Activated CD4-positive, alpha-beta T cell treated with anti-CD3 and anti-CD28 coated beads, Interleukin-2, amount 10 ng/mL, durations not matched to agents 24 days and 14 days (primary cell): Measurements from ENCODE around the gene PDPR. TPM values are rescaled to one million over a fixed set of nuclear protein-coding genes. Genes with fewer than 3 reads are reported as not detected.
"Not testable (repeated sequence)": the region's sequence is repeated elsewhere in the genome, so short reads cannot be mapped to it uniquely, and the experiment has no call there.

Experiments
- DNase-seq: peaks from one replicate; pipeline ENCODE4 v3.0.0; 2022
- H3K27ac Mint-ChIP-seq: one replicate; pipeline ENCODE4 v1.8.0; 2022; ENCODE audit warnings: mild to moderate bottlenecking, mixed read lengths
- H3K27me3 Mint-ChIP-seq: one replicate; pipeline ENCODE4 v1.8.0; 2022; ENCODE audit warnings: mixed read lengths
- H3K36me3 Mint-ChIP-seq: one replicate; pipeline ENCODE4 v1.8.0; 2022; ENCODE audit warnings: low read depth, mild to moderate bottlenecking, mixed read lengths
- H3K4me1 Mint-ChIP-seq: one replicate; pipeline ENCODE4 v1.8.0; 2021; ENCODE audit warnings: mixed read lengths
- H3K4me3 Mint-ChIP-seq: one replicate; pipeline ENCODE4 v1.8.0; 2022; ENCODE audit warnings: mild to moderate bottlenecking, moderate library complexity, mixed read lengths
- H3K9me3 Mint-ChIP-seq: one replicate; pipeline ENCODE4 v1.8.0; 2021; ENCODE audit warnings: mixed read lengths
- intact Hi-C: fragments of 100-400 bp; cut with micrococcal nuclease; formaldehyde crosslinking; loops from one replicate; pipeline ENCODE4 v1.15.1; 2023
- total RNA-seq: library from RNA; stranded (reverse); gene quantifications from 2 replicates; pipeline ENCODE4 v1.2.3, GENCODE V29; 2022

Gene PDPR
- total RNA-seq, 1 donor from 2014 or later = 41.7 TPM

- H3K4me1 Mint-ChIP-seq, H3K9me3 Mint-ChIP-seq, DNase-seq, H3K36me3 Mint-ChIP-seq, intact Hi-C loops, H3K27ac Mint-ChIP-seq, H3K27me3 Mint-ChIP-seq, H3K4me3 Mint-ChIP-seq: not testable (repeated sequence)
These were observed 4.4 kb upstream of the PDPR start for GRCh38 chr16:70109583-70110279.

DNA sequence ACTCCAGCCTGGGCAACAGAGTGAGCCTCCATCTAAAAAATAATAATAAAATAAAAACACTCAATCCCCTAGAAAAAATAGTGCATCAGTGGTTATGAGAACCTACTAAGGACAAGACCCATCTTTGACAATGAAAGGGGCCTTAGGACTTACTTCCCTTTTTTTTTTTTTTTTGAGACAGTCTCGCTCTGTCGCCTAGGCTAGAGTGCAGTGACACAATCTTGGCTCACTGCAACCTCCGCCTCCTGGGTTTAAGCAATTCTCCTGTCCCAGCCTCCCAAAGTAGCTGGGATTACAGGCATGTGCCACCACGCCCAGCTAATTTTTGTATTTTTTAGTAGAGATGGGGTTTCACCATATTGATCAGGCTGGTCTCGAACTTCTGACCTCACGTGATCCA, 2.0 kb upstream of the PDPR start:
- H3K9me3 Mint-ChIP-seq, H3K4me3 Mint-ChIP-seq, intact Hi-C loops, H3K27me3 Mint-ChIP-seq, H3K4me1 Mint-ChIP-seq, H3K27ac Mint-ChIP-seq, DNase-seq, H3K36me3 Mint-ChIP-seq: not testable (repeated sequence)

DNA sequence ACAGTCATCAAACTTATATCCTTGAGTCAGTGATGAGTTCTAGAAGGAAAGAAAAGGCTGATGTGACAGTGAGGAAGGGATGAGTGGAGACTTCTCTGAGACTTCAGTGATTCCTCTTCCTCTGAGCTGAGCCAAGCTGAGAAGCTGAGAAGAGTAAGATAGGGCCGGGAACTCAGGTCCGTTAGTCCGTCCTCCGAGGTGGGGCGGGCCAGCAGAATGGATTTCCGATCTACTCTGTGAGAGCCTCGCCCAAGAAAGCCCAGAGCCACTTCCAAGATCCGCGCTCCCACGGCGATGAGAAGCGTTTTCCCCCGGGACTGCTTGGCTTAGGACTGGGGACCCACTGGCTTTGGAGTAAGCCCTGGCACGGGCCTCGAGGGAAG, 542 bp upstream of the PDPR start:
- peak overlapping the region; percentile 81 for H3K27ac Mint-ChIP-seq
- H3K27me3 Mint-ChIP-seq, H3K36me3 Mint-ChIP-seq, intact Hi-C loops, H3K9me3 Mint-ChIP-seq, DNase-seq: not testable (repeated sequence)
- peak overlapping the region; percentile 91 for H3K4me3 Mint-ChIP-seq
- peaks cover 14% of the 10 kb centered on the region for H3K4me1 Mint-ChIP-seq

DNA sequence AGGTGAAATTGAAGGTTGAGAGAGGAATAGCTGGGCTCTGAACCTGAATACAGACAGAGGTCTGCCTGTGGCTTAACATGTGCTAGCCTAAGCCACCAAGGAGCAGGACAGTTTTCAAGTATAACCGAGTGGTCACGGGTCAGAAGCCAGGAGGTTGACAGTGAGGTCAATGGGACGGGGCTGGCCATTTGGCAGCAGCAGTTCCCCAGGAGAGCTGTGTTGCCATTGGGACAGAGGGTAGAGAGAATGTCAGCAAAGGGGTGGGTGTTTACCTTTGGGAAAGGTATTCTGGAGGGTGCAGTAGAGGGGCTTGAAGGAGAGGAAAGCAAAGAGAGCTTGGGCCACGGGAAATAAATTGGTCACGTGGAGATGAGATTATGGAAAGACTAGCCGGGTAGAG, 4.2 kb downstream of the PDPR start:
- DNase-seq, H3K27me3 Mint-ChIP-seq, intact Hi-C loops, H3K4me3 Mint-ChIP-seq, H3K9me3 Mint-ChIP-seq: not testable (repeated sequence)
- Mint-ChIP-seq H3K36me3 (peaks cover 21% of the 10 kb centered on the region), H3K4me1 (peaks cover 16% of the 10 kb centered on the region), H3K27ac (peak overlapping the region; percentile 6)

GRCh38 chr16:70118776-70119175, 4.6 kb downstream of the PDPR start:
- H3K4me3 Mint-ChIP-seq, H3K9me3 Mint-ChIP-seq, H3K27ac Mint-ChIP-seq, H3K27me3 Mint-ChIP-seq, intact Hi-C loops, DNase-seq: not testable (repeated sequence)
- peaks cover 25% of the 10 kb centered on the region for H3K36me3 Mint-ChIP-seq
- H3K4me1 Mint-ChIP-seq = peaks cover 16% of the 10 kb centered on the region

DNA sequence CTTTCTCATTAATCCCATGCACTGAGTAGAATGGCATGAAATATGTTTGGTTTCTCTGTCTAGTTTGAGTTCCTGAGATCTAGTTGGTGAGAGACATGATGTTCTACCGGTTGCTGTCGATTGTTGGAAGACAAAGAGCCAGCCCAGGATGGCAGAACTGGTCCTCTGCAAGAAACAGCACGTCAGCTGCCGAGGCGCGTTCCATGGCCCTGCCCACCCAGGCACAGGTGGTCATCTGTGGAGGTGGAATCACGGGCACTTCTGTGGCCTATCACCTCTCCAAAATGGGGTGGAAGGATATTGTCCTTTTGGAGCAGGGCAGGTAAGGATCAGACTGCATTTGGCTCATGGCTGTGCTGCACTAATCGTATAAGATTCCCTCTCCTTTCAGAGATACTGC, 6.3 kb downstream of the PDPR start:
- intact Hi-C loops, H3K4me3 Mint-ChIP-seq, H3K27me3 Mint-ChIP-seq, H3K9me3 Mint-ChIP-seq, DNase-seq, H3K27ac Mint-ChIP-seq: not testable (repeated sequence)
- H3K4me1 Mint-ChIP-seq = peaks cover 13% of the 10 kb centered on the region
- H3K36me3 Mint-ChIP-seq = peaks cover 29% of the 10 kb centered on the region

DNA sequence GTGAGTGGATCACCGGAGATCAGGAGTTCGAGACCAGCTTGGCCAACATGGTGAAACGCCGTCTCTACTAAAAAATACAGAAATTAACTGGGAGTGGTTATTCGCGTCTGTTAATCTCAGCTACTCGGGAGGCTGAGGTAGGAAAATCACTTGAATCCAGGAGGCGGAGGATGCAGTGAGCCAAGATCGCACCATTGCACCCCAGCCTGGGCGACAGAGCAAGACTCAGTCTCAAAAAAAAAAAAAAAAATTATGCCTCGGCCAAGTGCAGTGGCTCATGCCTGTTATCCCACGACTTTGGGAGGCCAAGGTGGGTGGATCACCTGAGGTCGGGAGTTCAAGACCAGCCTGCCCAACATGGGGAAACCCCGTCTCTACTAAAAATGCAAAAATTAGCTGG, 9.7 kb downstream of the PDPR start:
- intact Hi-C loops, DNase-seq, H3K4me1 Mint-ChIP-seq, H3K9me3 Mint-ChIP-seq, H3K4me3 Mint-ChIP-seq, H3K27ac Mint-ChIP-seq, H3K27me3 Mint-ChIP-seq: not testable (repeated sequence)
- H3K36me3 Mint-ChIP-seq = peaks cover 46% of the 10 kb centered on the region

DNA sequence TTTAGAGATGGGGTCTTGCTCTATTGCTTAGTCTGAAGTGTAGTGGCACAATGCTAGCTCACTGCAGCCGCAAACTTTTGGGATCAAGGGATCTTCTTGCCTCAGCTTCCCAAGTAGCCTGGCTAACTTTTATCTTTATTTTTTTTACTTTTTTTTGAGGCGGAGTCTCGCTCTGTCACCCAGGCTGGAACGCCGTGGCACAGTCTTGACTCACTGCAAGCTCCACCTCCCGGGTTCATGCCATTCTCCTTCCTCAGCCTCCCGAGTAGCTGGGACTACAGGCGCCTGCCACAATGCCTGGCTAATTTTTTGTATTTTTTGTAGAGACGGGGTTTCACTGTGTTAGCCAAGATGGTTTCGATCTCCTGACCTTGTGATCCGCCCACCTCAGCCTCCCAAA, 12.1 kb downstream of the PDPR start:
- H3K36me3 Mint-ChIP-seq = peaks cover 60% of the 10 kb centered on the region
- DNase-seq, H3K4me3 Mint-ChIP-seq, intact Hi-C loops, H3K4me1 Mint-ChIP-seq, H3K9me3 Mint-ChIP-seq, H3K27me3 Mint-ChIP-seq, H3K27ac Mint-ChIP-seq: not testable (repeated sequence)

DNA sequence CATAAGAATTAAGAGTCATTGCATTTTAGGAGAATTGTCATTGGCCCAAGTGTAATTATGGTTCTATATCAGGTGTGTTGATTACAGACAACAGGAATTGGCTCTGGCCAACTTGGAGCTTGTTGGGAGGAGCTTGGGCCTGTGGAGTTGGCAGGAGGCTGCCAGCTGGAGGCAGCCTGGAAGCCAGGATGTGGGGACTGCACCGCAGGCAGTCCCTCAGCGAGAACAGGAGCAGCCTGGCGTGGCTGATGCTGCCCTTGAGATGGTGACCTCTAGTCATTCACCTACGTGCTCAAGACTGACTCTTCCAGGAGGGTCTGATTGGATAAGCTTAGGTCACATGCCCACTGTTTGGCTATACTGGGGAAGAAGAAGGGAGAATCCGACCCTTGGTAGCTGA, 13.6 kb downstream of the PDPR start:
- H3K36me3 Mint-ChIP-seq = peaks cover 60% of the 10 kb centered on the region
- intact Hi-C loops, H3K4me3 Mint-ChIP-seq, H3K4me1 Mint-ChIP-seq, DNase-seq, H3K9me3 Mint-ChIP-seq, H3K27ac Mint-ChIP-seq, H3K27me3 Mint-ChIP-seq: not testable (repeated sequence)

DNA sequence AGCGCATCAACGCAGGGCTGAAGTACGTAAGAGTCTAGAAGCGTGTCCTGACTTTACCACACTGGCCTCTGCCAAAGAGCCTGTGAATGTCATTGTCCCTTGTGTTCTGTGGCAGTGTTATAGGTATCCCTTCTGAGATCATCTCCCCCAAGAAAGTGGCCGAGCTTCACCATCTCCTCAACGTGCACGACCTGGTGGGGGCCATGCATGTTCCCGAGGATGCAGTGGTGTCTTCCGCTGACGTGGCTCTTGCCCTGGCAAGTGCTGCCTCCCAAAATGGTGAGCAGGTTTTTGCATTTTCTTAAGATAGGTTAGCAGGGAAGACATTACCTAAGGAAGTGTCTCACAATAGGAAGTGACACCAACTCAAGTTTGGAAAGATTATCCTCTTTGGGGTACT, 14.7 kb downstream of the PDPR start:
- H3K27ac Mint-ChIP-seq, H3K27me3 Mint-ChIP-seq, intact Hi-C loops, DNase-seq, H3K9me3 Mint-ChIP-seq, H3K4me1 Mint-ChIP-seq, H3K4me3 Mint-ChIP-seq: not testable (repeated sequence)
- H3K36me3 Mint-ChIP-seq = peaks cover 60% of the 10 kb centered on the region

DNA sequence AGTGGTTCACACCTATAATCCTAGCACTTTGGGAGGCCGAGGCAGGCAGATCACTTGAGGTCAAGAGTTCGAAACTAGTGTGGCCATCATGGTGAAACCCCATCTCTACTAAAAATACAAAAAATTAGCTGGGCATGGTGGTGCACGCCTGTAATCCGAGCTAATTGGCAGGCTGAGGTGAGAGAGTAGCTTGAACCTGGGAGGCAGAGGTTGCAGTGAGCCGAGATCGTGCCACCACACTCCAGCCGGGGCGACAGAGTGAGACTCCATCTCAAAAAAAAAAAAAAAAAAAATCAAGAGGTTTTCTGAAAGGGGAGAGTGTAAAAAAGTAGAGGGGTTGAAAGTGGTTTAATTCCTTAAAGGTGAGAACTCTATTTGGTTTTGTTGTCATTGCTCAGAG, 21.7 kb downstream of the PDPR start:
- DNase-seq, H3K27ac Mint-ChIP-seq, H3K4me1 Mint-ChIP-seq, H3K9me3 Mint-ChIP-seq, H3K27me3 Mint-ChIP-seq, H3K4me3 Mint-ChIP-seq, intact Hi-C loops: not testable (repeated sequence)
- H3K36me3 Mint-ChIP-seq = peaks cover 63% of the 10 kb centered on the region

- H3K27me3 Mint-ChIP-seq = not testable (repeated sequence)
These were observed 22.5 kb downstream of the PDPR start for GRCh38 chr16:70136595-70136994.

GRCh38 chr16:70142739-70143138, 28.6 kb downstream of the PDPR start:
- H3K36me3 Mint-ChIP-seq = peaks cover 54% of the 10 kb centered on the region
- H3K4me3 Mint-ChIP-seq, H3K27me3 Mint-ChIP-seq, DNase-seq, intact Hi-C loops, H3K4me1 Mint-ChIP-seq, H3K9me3 Mint-ChIP-seq, H3K27ac Mint-ChIP-seq: not testable (repeated sequence)

More at GRCh38 chr16:70136595-70136994, 22.5 kb downstream of the PDPR start:
- H3K4me3 Mint-ChIP-seq, H3K27ac Mint-ChIP-seq, H3K9me3 Mint-ChIP-seq, H3K4me1 Mint-ChIP-seq, DNase-seq, intact Hi-C loops: not testable (repeated sequence)
- H3K36me3 Mint-ChIP-seq = peaks cover 66% of the 10 kb centered on the region

GRCh38 chr16:70143231-70143895, 29.2 kb downstream of the PDPR start:
- H3K27me3 Mint-ChIP-seq, intact Hi-C loops, H3K4me1 Mint-ChIP-seq, DNase-seq, H3K27ac Mint-ChIP-seq, H3K9me3 Mint-ChIP-seq, H3K4me3 Mint-ChIP-seq: not testable (repeated sequence)
- peaks cover 54% of the 10 kb centered on the region for H3K36me3 Mint-ChIP-seq

DNA sequence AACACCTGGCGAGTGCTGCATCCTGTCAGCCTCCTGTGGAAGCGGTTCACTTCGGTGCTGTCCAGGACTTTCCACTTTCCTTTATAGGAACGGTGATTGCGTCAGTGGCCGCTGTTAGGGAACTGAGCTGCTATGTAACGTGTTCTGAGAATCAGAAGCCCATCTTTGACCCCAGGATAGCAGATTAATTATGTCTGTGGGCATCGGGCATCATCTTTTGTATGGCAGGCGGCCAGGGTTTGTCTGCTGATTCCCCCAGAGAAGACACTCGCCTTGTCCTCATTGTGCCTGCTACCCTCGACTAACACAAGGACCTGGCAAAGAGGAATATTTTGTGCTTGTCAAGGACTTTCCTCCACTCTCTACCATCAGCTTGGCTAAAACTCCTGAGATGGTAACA, 33.7 kb downstream of the PDPR start:
- H3K4me3 Mint-ChIP-seq, intact Hi-C loops, H3K9me3 Mint-ChIP-seq, H3K4me1 Mint-ChIP-seq, DNase-seq, H3K27ac Mint-ChIP-seq, H3K27me3 Mint-ChIP-seq: not testable (repeated sequence)
- peaks cover 60% of the 10 kb centered on the region for H3K36me3 Mint-ChIP-seq
